A549 (cell line): ENCODE results near the gene E2F7. TPM values are rescaled to one million over a fixed set of nuclear protein-coding genes. Genes with fewer than 3 reads are reported as not detected.

Source experiments
- ATAC-seq, 2 experiments: fragments of 200-7000 bp in 1 of 2; fragments of >200 bp in 1 of 2; cut with Nextera tagmentation in 1 of 2; cut with Tn5 transposase in 1 of 2; 3 replicates each; pipeline versions ENCODE4 v1.8.0 to v1.9.1; 2018 to 2020; ENCODE audit warnings: mild to moderate bottlenecking in 1 of 2, moderate library complexity in 1 of 2
- CTCF ChIA-PET: fragments of 300-600 bp; sonication (Branson Sonifier 250); formaldehyde crosslinking; extraction: SDS; loops from one replicate; lab custom pipeline; 2021; ENCODE audit warnings: antibody characterized with exemption, inconsistent platforms; lab: Yijun Ruan, JAX
- POLR2A ChIA-PET: fragments of 350-600 bp; formaldehyde crosslinking; extraction: SDS; loops from one replicate; lab custom pipeline; 2021; ENCODE audit warnings: antibody characterized with exemption, inconsistent platforms; lab: Yijun Ruan, JAX
- DNase-seq, 2 experiments: peaks; one replicate each; pipeline versions ENCODE4 v3.0.0 to v3.0.0-alpha.2; 2011 to 2016; ENCODE audit warnings: low read depth in 1 of 2, low spot score in 1 of 2
- FAIRE-seq: peaks from 2 replicates; lab custom pipeline; 2011; peaks lifted over from hg19 to GRCh38; lab: Jason Lieb, UNC
- H3K27ac ChIP-seq, 2 experiments: fragments of >200 bp; sonication (Bioruptor Twin); formaldehyde crosslinking; 3 replicates each; pipeline ENCODE4 v1.5.1; 2016 to 2017
- H3K4me1 ChIP-seq: fragments of >200 bp; sonication (Bioruptor Twin); formaldehyde crosslinking; 3 replicates; pipeline ENCODE4 v1.6.1; 2016
- H3K4me2 ChIP-seq: fragments of >200 bp; sonication (Bioruptor Twin); formaldehyde crosslinking; 3 replicates; pipeline ENCODE4 v1.6.1; 2016
- H3K4me3 ChIP-seq: fragments of >200 bp; sonication (Bioruptor Twin); formaldehyde crosslinking; 3 replicates; pipeline ENCODE4 v1.5.1; 2016
- H3K9me3 ChIP-seq: fragments of >200 bp; sonication (Bioruptor Twin); formaldehyde crosslinking; 3 replicates; pipeline ENCODE4 v1.6.1; 2016
- ATOH8 ChIP-seq: fragments of 250-450 bp; sonication (Bioruptor Pico); IDR thresholded peaks from 2 replicates; pipeline ENCODE4 v1.5.0; 2020; ENCODE audit warnings: low read depth, mild to moderate bottlenecking, moderate library complexity
- CBX2 ChIP-seq: fragments of 200-600 bp; sonication (generic); IDR thresholded peaks from 2 replicates; pipeline ENCODE4 v1.6.1; 2016; ENCODE audit warnings: low read depth, mild to moderate bottlenecking, borderline replicate concordance
- CEBPB ChIP-seq, 2 experiments: fragments of >200 bp in 1 of 2; sonication (Bioruptor Twin) in 1 of 2; formaldehyde crosslinking in 1 of 2; IDR thresholded peaks; 2 replicates each; pipeline ENCODE4 v1.6.1; 2012 to 2016
- CHD2 ChIP-seq: fragments of 150-350 bp; IDR thresholded peaks from 2 replicates; pipeline ENCODE4 v1.6.1; 2014; ENCODE audit warnings: low read length; ENCODE audit not compliant: partially characterized antibody
- CHD4 ChIP-seq: fragments of 200-600 bp; sonication (generic); IDR thresholded peaks from 2 replicates; pipeline ENCODE4 v1.6.1; 2016; ENCODE audit warnings: antibody characterized with exemption, mild to moderate bottlenecking, borderline replicate concordance
- CTCF ChIP-seq: fragments of >200 bp; sonication (Bioruptor Twin); formaldehyde crosslinking; IDR thresholded peaks from 3 replicates; pipeline ENCODE4 v1.5.1; 2016
- E2F6 ChIP-seq: IDR thresholded peaks from 2 replicates; pipeline ENCODE4 v1.6.1; 2012; ENCODE audit warnings: low read depth, borderline replicate concordance
- EHF ChIP-seq: fragments of 250-450 bp; sonication (Bioruptor Pico); IDR thresholded peaks from 2 replicates; pipeline ENCODE4 v1.5.0; 2020; ENCODE audit warnings: mild to moderate bottlenecking
- ELK1 ChIP-seq: fragments of 150-350 bp; IDR thresholded peaks from 2 replicates; pipeline ENCODE4 v1.6.1; 2014; ENCODE audit warnings: low read depth, mild to moderate bottlenecking, low read length
- EP300 ChIP-seq, 2 experiments: fragments of >200 bp; sonication (Bioruptor Twin); formaldehyde crosslinking; IDR thresholded peaks; 2 replicates in 1 of 2; 3 replicates in 1 of 2; pipeline ENCODE4 v1.6.1; 2016 to 2017
- FOXS1 ChIP-seq: fragments of 250-450 bp; sonication (Bioruptor Pico); IDR thresholded peaks from 2 replicates; pipeline ENCODE4 v1.5.0; 2020; ENCODE audit warnings: mild to moderate bottlenecking, moderate library complexity
- GATA3 ChIP-seq: IDR thresholded peaks from 2 replicates; pipeline ENCODE4 v1.6.1; 2012; ENCODE audit warnings: borderline replicate concordance
- HOXA7 ChIP-seq: fragments of 250-450 bp; sonication (Bioruptor Pico); IDR thresholded peaks from 2 replicates; pipeline ENCODE4 v1.5.0; 2020; ENCODE audit warnings: mild to moderate bottlenecking, moderate library complexity
- HOXB5 ChIP-seq: fragments of 250-450 bp; sonication (Bioruptor Pico); IDR thresholded peaks from 2 replicates; pipeline ENCODE4 v1.5.0; 2020; ENCODE audit warnings: mild to moderate bottlenecking, moderate library complexity
- KDM5A ChIP-seq: fragments of 200-600 bp; sonication (generic); IDR thresholded peaks from 2 replicates; pipeline ENCODE4 v1.6.1; 2016; ENCODE audit warnings: antibody characterized with exemption, mild to moderate bottlenecking
- MAZ ChIP-seq: fragments of 150-350 bp; IDR thresholded peaks from 2 replicates; pipeline ENCODE4 v1.6.1; 2014; ENCODE audit warnings: antibody characterized with exemption, low read depth, low read length, borderline replicate concordance
- MYC ChIP-seq: IDR thresholded peaks from 2 replicates; pipeline ENCODE4 v1.6.1; 2012; ENCODE audit warnings: mild to moderate bottlenecking, inconsistent platforms, low read length, improper control_type of control experiment, borderline replicate concordance
- NR3C1 ChIP-seq: fragments of >200 bp; sonication (Bioruptor Twin); formaldehyde crosslinking; IDR thresholded peaks from 3 replicates; pipeline ENCODE4 v1.6.1; 2017
- POLR2A ChIP-seq: IDR thresholded peaks from 2 replicates; pipeline ENCODE4 v1.6.1; 2012; ENCODE audit warnings: mild to moderate bottlenecking, low read length
- POLR2AphosphoS2 ChIP-seq: conservative IDR thresholded peaks from 2 replicates; pipeline ENCODE4 v1.6.1; 2012; ENCODE audit warnings: low read length, improper control_type of control experiment, inconsistent platforms
- RARB ChIP-seq: fragments of 250-450 bp; sonication (Bioruptor Pico); IDR thresholded peaks from 2 replicates; pipeline ENCODE4 v1.8.0; 2021; ENCODE audit warnings: mild to moderate bottlenecking, moderate library complexity
- RCOR1 ChIP-seq: fragments of 150-350 bp; IDR thresholded peaks from 2 replicates; pipeline ENCODE4 v1.6.1; 2014; ENCODE audit warnings: antibody characterized with exemption, low read length, low read depth
- RFX5 ChIP-seq: fragments of 450-650 bp; IDR thresholded peaks from 2 replicates; pipeline ENCODE4 v1.7.1; 2014; ENCODE audit warnings: antibody characterized with exemption, mild to moderate bottlenecking, moderate library complexity
- TP53 ChIP-seq: fragments of 250-450 bp; sonication (Bioruptor Pico); IDR thresholded peaks from 2 replicates; pipeline ENCODE4 v1.5.0; 2021; ENCODE audit warnings: mild to moderate bottlenecking, moderate library complexity
- WGBS: methylation state at CpG from one replicate; pipeline ENCODE4 v1.1.6; 2017; ENCODE audit errors: missing lambda C conversion rate; 5-methylcytosine and 5-hydroxymethylcytosine counted together
- polyA plus RNA-seq, 4 experiments: library from polyadenylated mRNA; depleted of rRNA in 3 of 4; stranded (reverse); fragments of >200 nt; fragmentation: RNase III in 1 of 4; extraction: RNeasy Plus Mini Kit Qiagen cat#74134 plus additional on column Dnase treatment in 1 of 4; gene quantifications; 2 replicates in 3 of 4; 3 replicates in 1 of 4; pipeline ENCODE4 v1.2.3, GENCODE V29; 2011 to 2017

E2F7 gene
- polyA plus RNA-seq, 2 of the 4 experiments (the other 2 are of a cell fraction) = 5.0 to 12.2 TPM

GRCh38 chr12:77060136-77060882, 5.1 kb downstream of the E2F7 start:
- POLR2A ChIA-PET = no interaction called here
- no peaks in the 10 kb centered on the region for H3K9me3 ChIP-seq
- H3K4me2 ChIP-seq = no peak overlapping the region
- no peak for DNase-seq
- no peak for FAIRE-seq
- TF ChIP-seq NR3C1 (no peak), ELK1 (no peak), POLR2AphosphoS2 (no peak), E2F6 (no peak), MAZ (no peak), EP300 (IDR thresholded peaks at IDR 0.05) (no peak), HOXB5 (CRISPR knock-in tag) (no peak), CEBPB (IDR thresholded peaks at IDR 0.05) (no peak), EHF (CRISPR knock-in tag) (no peak), CTCF (no peak), CHD4 (no peak), CBX2 (no peak), TP53 (no peak), MYC (no peak), RARB (CRISPR knock-in tag) (no peak)
- TF ChIP-seq, all 56 proteins: peak for 0
- no peak overlapping the region for H3K27ac ChIP-seq
- 79% methylated on average over 3 of the region's 3 CpGs for WGBS
- CTCF ChIA-PET = interaction anchor here (0.7 to 4.6 kb wide), 3 partner anchors 11 to 49 kb away, joined by 3 to 36 read pairs (median 4); no protein-coding TSS in a partner anchor
- H3K4me1 ChIP-seq = peaks cover 8% of the 10 kb centered on the region; the same call in 1 of the 3 replicates
- H3K4me3 ChIP-seq = no peak overlapping the region
- no peak for ATAC-seq

GRCh38 chr12:77058740-77059139, 6.6 kb downstream of the E2F7 start:
- Histone ChIP-seq H3K4me2 (no peak overlapping the region), H3K4me3 (no peak overlapping the region), H3K27ac (no peak overlapping the region), H3K9me3 (no peaks in the 10 kb centered on the region)
- no peak for FAIRE-seq
- POLR2A ChIA-PET = no interaction called here
- TF ChIP-seq E2F6 (no peak), RCOR1 (no peak), FOXS1 (no peak), HOXA7 (CRISPR knock-in tag) (no peak), RFX5 (no peak), CHD2 (no peak), ATOH8 (CRISPR knock-in tag) (no peak), GATA3 (no peak), POLR2A (no peak), KDM5A (no peak), TP53 (no peak)
- TF ChIP-seq, all 56 proteins: peak for 0
- ATAC-seq (0 out of 6 replicates have a peak, but pooled peaks of 1 of the 2 experiments have one; percentile 22), DNase-seq (no peak)
- no peaks in the 10 kb centered on the region for H3K4me1 ChIP-seq
- CTCF ChIA-PET = interaction anchor here (4.6 kb wide), 1 partner anchor 10 kb away, joined by 36 read pairs; no protein-coding TSS in a partner anchor
- WGBS = 81% methylated on average over 5 of the region's 5 CpGs
